GM23338 (cell line): ENCODE measurements around the gene NRL. TPM values are rescaled to one million over a fixed set of nuclear protein-coding genes. Genes with fewer than 3 reads are reported as not detected.
A peak's percentile ranks its signal among the peaks of the same experiment; 100 is the strongest.

Experiments used
- ATAC-seq: fragments of 200-7000 bp; cut with Tn5 transposase; 3 replicates; pipeline ENCODE4 v1.9.1; 2020
- DNase-seq: peaks from one replicate; pipeline ENCODE4 v3.0.0-alpha.2; 2015; ENCODE audit warnings: low spot score
- H2AFZ ChIP-seq: fragments of 200-600 bp; sonication (generic); 2 replicates; pipeline ENCODE4 v1.8.0; 2016; ENCODE audit warnings: antibody characterized with exemption, mild to moderate bottlenecking, moderate library complexity
- H3F3A ChIP-seq: fragments of 200-600 bp; sonication (generic); replicated peaks from 2 replicates; pipeline ENCODE4 v1.8.0; 2017; ENCODE audit warnings: antibody characterized with exemption, mixed run types, low read depth
- H3K27ac ChIP-seq: fragments of 200-600 bp; sonication (generic); 2 replicates; pipeline ENCODE4 v1.6.1; 2016; ENCODE audit warnings: low read depth
- H3K27me3 ChIP-seq: fragments of 200-600 bp; sonication (generic); 2 replicates; pipeline ENCODE4 v1.8.0; 2016; ENCODE audit warnings: mild to moderate bottlenecking, mixed run types, moderate library complexity; ENCODE audit not compliant: insufficient read depth
- H3K36me3 ChIP-seq: fragments of 200-600 bp; sonication (generic); 2 replicates; pipeline ENCODE4 v1.8.0; 2016; ENCODE audit warnings: mild to moderate bottlenecking; ENCODE audit not compliant: insufficient read depth
- H3K4me1 ChIP-seq: fragments of 200-600 bp; sonication (generic); 2 replicates; pipeline ENCODE4 v1.8.0; 2016; ENCODE audit warnings: mild to moderate bottlenecking, moderate library complexity; ENCODE audit not compliant: insufficient read depth
- H3K4me2 ChIP-seq: fragments of 200-600 bp; sonication (generic); 2 replicates; pipeline ENCODE4 v1.7.1; 2017; ENCODE audit warnings: mixed run types
- H3K4me3 ChIP-seq: fragments of 200-600 bp; sonication (generic); 2 replicates; pipeline ENCODE4 v1.6.1; 2016; ENCODE audit warnings: mixed run types
- H3K79me2 ChIP-seq: fragments of 200-600 bp; sonication (generic); replicated peaks from 2 replicates; pipeline ENCODE4 v1.8.0; 2017; ENCODE audit warnings: mild to moderate bottlenecking; ENCODE audit not compliant: insufficient read depth
- H3K9me2 ChIP-seq: fragments of 200-600 bp; sonication (generic); 2 replicates; pipeline ENCODE4 v1.8.0; 2017; ENCODE audit not compliant: insufficient read depth
- H4K20me1 ChIP-seq: fragments of 200-600 bp; sonication (generic); replicated peaks from 2 replicates; pipeline ENCODE4 v1.8.0; 2017; ENCODE audit warnings: mild to moderate bottlenecking; ENCODE audit not compliant: insufficient read depth
- H3K27ac Mint-ChIP-seq: 2 replicates; pipeline ENCODE4 v1.8.0; 2020; ENCODE audit warnings: inconsistent platforms, mild to moderate bottlenecking, moderate library complexity, mixed read lengths
- H3K27me3 Mint-ChIP-seq: 3 replicates; pipeline ENCODE4 v1.8.0; 2022; ENCODE audit warnings: low read depth, mild to moderate bottlenecking, moderate library complexity, mixed read lengths, inconsistent platforms; ENCODE audit not compliant: insufficient read depth, poor library complexity
- H3K36me3 Mint-ChIP-seq: 3 replicates; pipeline ENCODE4 v1.8.0; 2021; ENCODE audit warnings: low read depth, mild to moderate bottlenecking, inconsistent platforms, moderate library complexity, mixed read lengths
- H3K4me1 Mint-ChIP-seq: 3 replicates; pipeline ENCODE4 v1.8.0; 2020; ENCODE audit warnings: mild to moderate bottlenecking, inconsistent platforms, mixed read lengths
- H3K4me3 Mint-ChIP-seq: 3 replicates; pipeline ENCODE4 v1.8.0; 2021; ENCODE audit warnings: moderate library complexity, mild to moderate bottlenecking, inconsistent platforms, mixed read lengths
- H3K9me3 Mint-ChIP-seq: 3 replicates; pipeline ENCODE4 v1.8.0; 2020; ENCODE audit warnings: moderate library complexity, mild to moderate bottlenecking, inconsistent platforms, mixed read lengths
- CREB1 ChIP-seq: fragments of 250-450 bp; sonication (Bioruptor Pico); IDR thresholded peaks from 2 replicates; pipeline ENCODE4 v1.5.0; 2020; ENCODE audit warnings: low read depth, mild to moderate bottlenecking, moderate library complexity
- CTCF ChIP-seq, 2 experiments: fragments of 200-600 bp in 1 of 2; sonication (generic) in 1 of 2; conservative IDR thresholded peaks; 2 replicates each; pipeline versions ENCODE4 v1.5.1 to v1.6.1; 2016 to 2017; ENCODE audit warnings: antibody characterized with exemption in 2 of 2, low read depth in 2 of 2, mild to moderate bottlenecking in 2 of 2, moderate library complexity in 1 of 2
- ETS1 ChIP-seq: IDR thresholded peaks from 2 replicates; pipeline ENCODE4 v1.6.1; 2016; ENCODE audit warnings: antibody characterized with exemption
- EZH2 ChIP-seq: fragments of 200-600 bp; sonication (generic); IDR thresholded peaks from one replicate; pipeline ENCODE4 v1.8.0; 2017; ENCODE audit warnings: antibody characterized with exemption, mild to moderate bottlenecking, low read depth; ENCODE audit not compliant: unreplicated experiment
- EZH2phosphoT487 ChIP-seq: fragments of 200-600 bp; sonication (generic); IDR thresholded peaks from one replicate; pipeline ENCODE4 v1.8.1; 2018; ENCODE audit warnings: antibody characterized with exemption; ENCODE audit not compliant: unreplicated experiment
- JUNB ChIP-seq: IDR thresholded peaks from one replicate; pipeline ENCODE4 v1.6.1; 2016; ENCODE audit warnings: antibody characterized with exemption; ENCODE audit not compliant: unreplicated experiment
- NANOG ChIP-seq: IDR thresholded peaks from 2 replicates; pipeline ENCODE4 v1.6.1; 2016; ENCODE audit warnings: antibody characterized with exemption, borderline replicate concordance
- POLR2AphosphoS5 ChIP-seq: IDR thresholded peaks from 2 replicates; pipeline ENCODE4 v1.6.1; 2016; ENCODE audit warnings: antibody characterized with exemption, low read depth
- REST ChIP-seq: IDR thresholded peaks from one replicate; pipeline ENCODE4 v1.6.1; 2018; ENCODE audit warnings: antibody characterized with exemption; ENCODE audit not compliant: unreplicated experiment
- STAT1 ChIP-seq: IDR thresholded peaks from one replicate; pipeline ENCODE4 v1.6.1; 2016; ENCODE audit warnings: antibody characterized with exemption; ENCODE audit not compliant: unreplicated experiment
- ZNF114 ChIP-seq: fragments of 250-450 bp; sonication (Bioruptor Pico); IDR thresholded peaks from 2 replicates; pipeline ENCODE4 v1.5.0; 2020; ENCODE audit warnings: mild to moderate bottlenecking, moderate library complexity
- ZNF331 ChIP-seq: fragments of 250-450 bp; sonication (Bioruptor Pico); IDR thresholded peaks from 2 replicates; pipeline ENCODE4 v1.5.0; 2020; ENCODE audit warnings: low read depth, mild to moderate bottlenecking, moderate library complexity
- ZNF462 ChIP-seq: fragments of 250-450 bp; sonication (Bioruptor Pico); IDR thresholded peaks from 2 replicates; pipeline ENCODE4 v1.5.0; 2020; ENCODE audit warnings: mild to moderate bottlenecking, moderate library complexity
- polyA plus RNA-seq: library from polyadenylated mRNA; unstranded; fragments of >200 nt; fragmentation: Nextera tagmentation; extraction: Ambion mirVana; gene quantifications from 2 replicates; pipeline ENCODE4 v1.2.1, GENCODE V29; 2016
- total RNA-seq: library from RNA; depleted of rRNA; stranded (reverse); fragments of >200 nt; shearing (Covaris generic); gene quantifications from 2 replicates; pipeline ENCODE4 v1.2.3, GENCODE V29; 2014

Gene NRL
- total and polyA plus RNA-seq, 2 experiments from 2014 or later = 1.8 to 2.2 TPM

- Histone ChIP-seq H3K79me2 (no peaks in the 10 kb centered on the region), H3K4me2 (peak overlapping the region; percentile 95), H3K27me3 (peaks cover 14% of the 10 kb centered on the region; the same call in 1 of the 2 replicates), H4K20me1 (no peaks in the 10 kb centered on the region), H3K9me2 (no peaks in the 10 kb centered on the region), H3K4me1 (peaks cover 19% of the 10 kb centered on the region), H2AFZ (peak overlapping the region; percentile 94; the same call in 1 of the 2 replicates), H3K27ac (no peak overlapping the region), H3F3A (peaks cover 15% of the 10 kb centered on the region; the same call in 1 of the 2 replicates), H3K4me3 (peak overlapping the region; percentile 83), H3K36me3 (no peaks in the 10 kb centered on the region)
- no peaks in the 10 kb centered on the region for H3K9me3 Mint-ChIP-seq
- TF ChIP-seq REST (no peak), NANOG (no peak), ZNF462 (CRISPR knock-in tag) (no peak), CREB1 (no peak), CTCF (conservative IDR thresholded peaks at IDR 0.05; ENCODE audit: low read depth in 2 of 2) (no peak), ZNF331 (CRISPR knock-in tag) (no peak), ZNF114 (CRISPR knock-in tag) (no peak), EZH2 (no peak), ETS1 (no peak), JUNB (no peak), POLR2AphosphoS5 (no peak), EZH2phosphoT487 (no peak), STAT1 (no peak)
- H3K27ac Mint-ChIP-seq = no peak overlapping the region
- peaks cover 44% of the 10 kb centered on the region for H3K4me1 Mint-ChIP-seq
- ATAC-seq (no peak), DNase-seq (no peak)
- H3K36me3 Mint-ChIP-seq = no peaks in the 10 kb centered on the region; the same call in 2 of the 3 replicates
- H3K4me3 Mint-ChIP-seq = peak overlapping the region; percentile 76
- H3K27me3 Mint-ChIP-seq = peaks cover 35% of the 10 kb centered on the region
These were observed 34.6 kb downstream of the NRL start for GRCh38 chr14:24080142-24080530.
